HepG2 (cell line): ENCODE measurements around the gene DSG4. TPM values are rescaled to one million over a fixed set of nuclear protein-coding genes. Genes with fewer than 3 reads are reported as not detected.

Source experiments
- ATAC-seq: fragments of 200-7000 bp; cut with Tn5 transposase; 3 replicates; pipeline ENCODE4 v1.9.1; 2020; ENCODE audit warnings: mild to moderate bottlenecking, moderate library complexity
- BruUV-seq: library from RNA; stranded (reverse); fragments of 400-500 nt; replicated peaks from 2 replicates; lab custom pipeline; 2021; lab: Mats Ljungman, UMichigan
- CTCF ChIA-PET: fragments of 300-600 bp; formaldehyde crosslinking; extraction: SDS; loops from one replicate; lab custom pipeline; 2021; ENCODE audit warnings: low total read pairs, inconsistent platforms, low intra/inter-chr PET ratio; lab: Yijun Ruan, JAX
- POLR2A ChIA-PET: fragments of 350-600 bp; sonication (Branson Sonifier 250); formaldehyde crosslinking; loops from one replicate; lab custom pipeline; 2020; ENCODE audit warnings: antibody characterized with exemption, inconsistent platforms; lab: Yijun Ruan, JAX
- DNase-seq: peaks from one replicate; pipeline ENCODE4 v3.0.0-alpha.2; 2015; ENCODE audit warnings: low spot score
- FAIRE-seq: peaks from 3 replicates; lab custom pipeline; 2011; peaks lifted over from hg19 to GRCh38; lab: Jason Lieb, UNC
- H2AFZ ChIP-seq: one replicate; pipeline ENCODE4 v1.6.1; 2011; ENCODE audit warnings: low read length, inconsistent platforms
- H3K27ac ChIP-seq: fragments of 300-600 bp; 3 replicates; pipeline ENCODE4 v1.8.0; 2011; ENCODE audit warnings: mixed run types, mild to moderate bottlenecking, mixed read lengths, low read length, inconsistent platforms; ENCODE audit not compliant: insufficient read depth; ENCODE audit errors: extremely low read length
- H3K27me3 ChIP-seq, 2 experiments: fragments of 200-600 bp in 1 of 2; 2 replicates in 1 of 2; 3 replicates in 1 of 2; pipeline versions ENCODE4 v1.6.0 to v1.8.0; 2011; ENCODE audit warnings: low read length in 2 of 2, mild to moderate bottlenecking in 2 of 2, moderate library complexity in 2 of 2, inconsistent platforms in 1 of 2; ENCODE audit not compliant: insufficient read depth in 2 of 2, control insufficient read depth in 1 of 2
- H3K36me3 ChIP-seq, 2 experiments: fragments of 200-600 bp in 1 of 2; replicated peaks in 1 of 2; 2 replicates in 1 of 2; 3 replicates in 1 of 2; pipeline versions ENCODE4 v1.5.1 to v1.8.0; 2011; ENCODE audit warnings: low read length in 2 of 2, inconsistent platforms in 1 of 2; ENCODE audit not compliant: insufficient read depth in 2 of 2, control insufficient read depth in 1 of 2
- H3K4me1 ChIP-seq: 2 replicates; pipeline ENCODE4 v1.5.1; 2012; ENCODE audit warnings: low read length, inconsistent platforms; ENCODE audit not compliant: insufficient read depth
- H3K4me2 ChIP-seq: 2 replicates; pipeline ENCODE4 v1.6.0; 2011; ENCODE audit warnings: low read depth, low read length, inconsistent platforms
- H3K4me3 ChIP-seq, 3 experiments: fragments of 200-600 bp in 1 of 3; sonication (generic), shearing (Covaris generic) in 1 of 3; replicated peaks in 1 of 3; 2 replicates each; pipeline ENCODE4 v1.5.1; 2011 to 2016; ENCODE audit warnings: low read length in 3 of 3, inconsistent platforms in 2 of 3, low read depth in 2 of 3, mild to moderate bottlenecking in 2 of 3, control low read depth in 1 of 3, mixed read lengths in 1 of 3; ENCODE audit not compliant: insufficient read depth in 1 of 3
- H3K79me2 ChIP-seq: one replicate; pipeline ENCODE4 v1.6.1; 2011; ENCODE audit warnings: low read length, inconsistent platforms; ENCODE audit not compliant: insufficient read depth
- H3K9ac ChIP-seq: 2 replicates; pipeline ENCODE4 v1.6.0; 2011; ENCODE audit warnings: mild to moderate bottlenecking, low read depth, low read length, inconsistent platforms; ENCODE audit not compliant: insufficient read depth
- H3K9me3 ChIP-seq: 2 replicates; pipeline ENCODE4 v1.5.1; 2012; ENCODE audit warnings: mild to moderate bottlenecking, low read length
- H4K20me1 ChIP-seq: 2 replicates; pipeline ENCODE4 v1.6.0; 2011; ENCODE audit warnings: inconsistent platforms, mild to moderate bottlenecking, low read length, moderate library complexity; ENCODE audit not compliant: insufficient read depth
- KLF9 ChIP-seq: IDR thresholded peaks from 2 replicates; pipeline ENCODE4 v1.6.1; 2016; ENCODE audit warnings: low read depth
- MED8 ChIP-seq: sonication (generic); formaldehyde crosslinking; IDR thresholded peaks from 2 replicates; pipeline ENCODE4 v1.8.1; 2023; ENCODE audit warnings: mild to moderate bottlenecking, missing genetic modification reagents; ENCODE audit not compliant: insufficient replicate concordance
- MXD1 ChIP-seq: sonication (generic); formaldehyde crosslinking; IDR thresholded peaks from 2 replicates; pipeline ENCODE4 v1.4.0; 2020; ENCODE audit warnings: mild to moderate bottlenecking, missing genetic modification reagents
- SIN3A ChIP-seq: IDR thresholded peaks from 2 replicates; pipeline ENCODE4 v1.6.1; 2011; ENCODE audit warnings: low read depth, mild to moderate bottlenecking, control low read depth, low read length, borderline replicate concordance
- SRSF1 ChIP-seq: fragments of 200-400 bp; formaldehyde crosslinking; optimal IDR thresholded peaks from 2 replicates; pipeline ENCODE3; 2017; ENCODE audit warnings: mild to moderate bottlenecking, low read depth, low read length, moderate library complexity
- XBP1 ChIP-seq: sonication (generic); formaldehyde crosslinking; IDR thresholded peaks from 2 replicates; pipeline ENCODE4 v1.5.0; 2020; ENCODE audit warnings: missing genetic modification reagents
- ZC3H13 ChIP-seq: sonication (generic); formaldehyde crosslinking; IDR thresholded peaks from 2 replicates; pipeline ENCODE4 v1.8.1; 2023; ENCODE audit warnings: mild to moderate bottlenecking, missing genetic modification reagents, moderate library complexity
- ZNF281 ChIP-seq: sonication (generic); formaldehyde crosslinking; IDR thresholded peaks from 2 replicates; pipeline ENCODE4 v1.4.0; 2020; ENCODE audit warnings: missing genetic modification reagents, borderline replicate concordance
- ZNF333 ChIP-seq: sonication (generic); formaldehyde crosslinking; IDR thresholded peaks from 2 replicates; pipeline ENCODE4 v1.4.0; 2020; ENCODE audit warnings: mild to moderate bottlenecking, missing genetic modification reagents, borderline replicate concordance
- ZNF432 ChIP-seq: sonication (generic); formaldehyde crosslinking; IDR thresholded peaks from 2 replicates; pipeline ENCODE4 v1.5.0; 2020; ENCODE audit warnings: missing genetic modification reagents, mild to moderate bottlenecking, borderline replicate concordance
- ZNF672 ChIP-seq: sonication (generic); formaldehyde crosslinking; IDR thresholded peaks from 2 replicates; pipeline ENCODE4 v1.8.1; 2022; ENCODE audit warnings: missing genetic modification reagents
- ZNF710 ChIP-seq: sonication (generic); formaldehyde crosslinking; IDR thresholded peaks from 2 replicates; pipeline ENCODE4 v1.5.0; 2020; ENCODE audit warnings: mild to moderate bottlenecking, missing genetic modification reagents, borderline replicate concordance
- ZNF775 ChIP-seq: sonication (generic); formaldehyde crosslinking; IDR thresholded peaks from 2 replicates; pipeline ENCODE4 v1.4.0; 2020; ENCODE audit warnings: missing genetic modification reagents, mild to moderate bottlenecking, moderate library complexity, borderline replicate concordance
- WGBS: methylation state at CpG from one replicate; pipeline ENCODE4 v1.1.6; 2017; ENCODE audit warnings: low lambda C conversion rate; 5-methylcytosine and 5-hydroxymethylcytosine counted together
- in situ Hi-C: cut with HindIII; loops from 2 replicates; pipeline ENCODE4 v1.10.0; 2017; ENCODE audit warnings: low pct_unique_long_range_greater_than_20kb; ENCODE audit not compliant: extremely low pct_ligation_motif_present
- intact Hi-C: fragments of 100-400 bp; cut with micrococcal nuclease; formaldehyde crosslinking; loops from one replicate; pipeline ENCODE4 v1.10.0; 2022; ENCODE audit not compliant: unreplicated experiment
- polyA plus RNA-seq, 8 experiments: library from polyadenylated mRNA; depleted of rRNA in 3 of 8; stranded (reverse) in 7 of 8; unstranded in 1 of 8; fragments of >200 nt; fragmentation: Illumina TruSeq in 4 of 8; extraction: Trizol in 4 of 8; gene quantifications; 2 replicates each; pipeline versions ENCODE4 v1.2.1 to v1.2.3, GENCODE V29; 2011 to 2016; ENCODE audit warnings: low read depth in 4 of 8, missing spikeins in 1 of 8, mixed read lengths in 1 of 8; ENCODE audit not compliant: insufficient read depth in 1 of 8
- total RNA-seq, 5 experiments: library from RNA; depleted of rRNA; stranded (reverse); fragments of >200 nt; fragmentation: Illumina TruSeq; extraction: Trizol; gene quantifications; 2 replicates each; pipeline ENCODE4 v1.2.3, GENCODE V29; 2016; ENCODE audit warnings: low read depth in 1 of 5
- TF ChIP-seq, protein P1 (sequence below): sonication (generic); formaldehyde crosslinking; conservative IDR thresholded peaks from 2 replicates; pipeline ENCODE4 v1.8.0; 2022; ENCODE audit warnings: missing genetic modification reagents

DSG4 gene
- total and polyA plus RNA-seq, 2 of the 13 experiments (the other 11 are each of a cell fraction or from before 2014, with no cell fraction given): 0.07 TPM; not detected in 1

DNA sequence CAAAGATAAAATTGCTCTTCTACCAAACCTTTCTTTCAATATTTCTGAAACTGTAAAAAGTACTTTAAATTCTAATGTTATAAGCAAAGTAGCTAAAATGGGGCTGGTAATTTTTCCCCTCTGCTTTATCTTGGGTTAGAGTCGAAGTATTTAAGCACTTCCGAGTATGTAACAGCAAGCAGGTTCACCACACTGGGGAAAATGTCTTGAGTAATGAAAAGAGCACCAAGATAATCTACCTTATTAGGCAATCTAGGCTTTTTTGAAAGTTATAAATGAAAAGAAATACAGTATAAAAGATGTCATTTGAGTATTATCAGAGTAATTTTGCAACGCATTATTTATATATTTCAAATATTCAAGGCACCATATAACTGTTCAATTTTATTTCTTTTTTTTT lies 70.3 kb downstream of the DSG4 start:
- Histone ChIP-seq H2AFZ (no peak overlapping the region), H3K36me3 (no peaks in the 10 kb centered on the region), H4K20me1 (no peaks in the 10 kb centered on the region), H3K27ac (no peak overlapping the region), H3K4me1 (no peaks in the 10 kb centered on the region), H3K9me3 (no peaks in the 10 kb centered on the region), H3K79me2 (no peaks in the 10 kb centered on the region), H3K4me2 (no peak overlapping the region), H3K27me3 (peaks cover 0 to 6% of the 10 kb centered on the region in 2 experiments; a peak in 2 of 5 replicates), H3K4me3 (no peak overlapping the region), H3K9ac (no peak overlapping the region)
- in situ Hi-C loops (no loop called here), intact Hi-C loops (no loop called here)
- TF ChIP-seq KLF9 (CRISPR knock-in tag) (no peak), ZNF775 (CRISPR knock-in tag) (no peak), SIN3A (no peak), ZNF710 (CRISPR knock-in tag) (no peak), MXD1 (CRISPR knock-in tag) (no peak), XBP1 (no peak), ZNF333 (CRISPR knock-in tag) (no peak), ZNF432 (CRISPR knock-in tag) (no peak), MED8 (CRISPR knock-in tag) (no peak), ZC3H13 (CRISPR knock-in tag) (no peak), SRSF1 (no peak), ZNF672 (CRISPR knock-in tag) (no peak), ZNF281 (no peak)
- TF ChIP-seq, protein P1, sequence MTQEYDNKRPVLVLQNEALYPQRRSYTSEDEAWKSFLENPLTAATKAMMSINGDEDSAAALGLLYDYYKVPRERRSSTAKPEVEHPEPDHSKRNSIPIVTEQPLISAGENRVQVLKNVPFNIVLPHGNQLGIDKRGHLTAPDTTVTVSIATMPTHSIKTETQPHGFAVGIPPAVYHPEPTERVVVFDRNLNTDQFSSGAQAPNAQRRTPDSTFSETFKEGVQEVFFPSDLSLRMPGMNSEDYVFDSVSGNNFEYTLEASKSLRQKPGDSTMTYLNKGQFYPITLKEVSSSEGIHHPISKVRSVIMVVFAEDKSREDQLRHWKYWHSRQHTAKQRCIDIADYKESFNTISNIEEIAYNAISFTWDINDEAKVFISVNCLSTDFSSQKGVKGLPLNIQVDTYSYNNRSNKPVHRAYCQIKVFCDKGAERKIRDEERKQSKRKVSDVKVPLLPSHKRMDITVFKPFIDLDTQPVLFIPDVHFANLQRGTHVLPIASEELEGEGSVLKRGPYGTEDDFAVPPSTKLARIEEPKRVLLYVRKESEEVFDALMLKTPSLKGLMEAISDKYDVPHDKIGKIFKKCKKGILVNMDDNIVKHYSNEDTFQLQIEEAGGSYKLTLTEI (CRISPR knock-in tag): no peak
- WGBS: 21% methylated on average over 3 of the region's 3 CpGs
- ChIA-PET CTCF (no interaction called here), POLR2A (no interaction called here)
- ATAC-seq: no peak
- FAIRE-seq: no peak
- BruUV-seq: no TSS peak
- DNase-seq: no peak
